T-helper 1 cell treated with Interleukin-12 subunit alpha and Interleukin-12 subunit beta and Interleukin-4 antibody, amounts not matched to agents 30 μg/mL and 1 μg/mL, for 36 hours (primary cell): ENCODE results near the gene MYBPHL.
A peak's percentile ranks its signal among the peaks of the same experiment; 100 is the strongest.
"Not testable (repeated sequence)": the region's sequence is repeated elsewhere in the genome, so short reads cannot be mapped to it uniquely, and the experiment has no call there.

Experiments used
- H3K27ac Mint-ChIP-seq: one replicate; pipeline ENCODE4 v1.8.0; 2021; ENCODE audit warnings: mild to moderate bottlenecking, mixed read lengths
- H3K27me3 Mint-ChIP-seq: one replicate; pipeline ENCODE4 v1.8.0; 2021; ENCODE audit warnings: low read depth, mixed read lengths
- H3K36me3 Mint-ChIP-seq: one replicate; pipeline ENCODE4 v1.8.0; 2021; ENCODE audit warnings: low read depth, mixed read lengths
- H3K4me1 Mint-ChIP-seq: one replicate; pipeline ENCODE4 v1.8.0; 2021; ENCODE audit warnings: low read depth, mixed read lengths
- H3K4me3 Mint-ChIP-seq: one replicate; pipeline ENCODE4 v1.8.0; 2021; ENCODE audit warnings: mild to moderate bottlenecking, moderate library complexity, mixed read lengths
- H3K9me3 Mint-ChIP-seq: one replicate; pipeline ENCODE4 v1.8.0; 2021; ENCODE audit warnings: mixed read lengths

The MYBPHL gene

DNA sequence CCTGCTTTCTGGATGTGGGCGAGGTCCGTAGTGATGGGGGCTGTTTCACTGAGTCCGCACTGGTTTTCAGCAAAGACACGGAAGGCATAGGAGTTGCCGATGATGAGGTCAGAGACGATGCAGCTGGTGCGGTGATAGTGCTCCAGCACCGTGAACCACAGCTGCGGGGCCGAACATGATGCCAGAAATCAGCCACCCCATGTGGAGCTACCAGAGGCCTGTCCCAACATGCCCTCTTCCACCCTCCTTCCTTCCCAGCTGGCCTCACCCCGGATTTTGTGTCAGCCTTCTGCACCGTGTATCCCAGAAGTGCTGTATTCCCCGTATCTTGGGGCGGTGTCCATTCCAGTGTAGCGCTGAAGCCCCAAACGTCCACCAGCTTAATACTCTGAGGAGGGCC, 10.0 kb downstream of the MYBPHL start:
- Mint-ChIP-seq H3K27ac (no peak overlapping the region), H3K4me3 (no peak overlapping the region), H3K4me1 (peaks cover 5% of the 10 kb centered on the region), H3K9me3 (no peaks in the 10 kb centered on the region), H3K27me3 (peaks cover 21% of the 10 kb centered on the region), H3K36me3 (no peaks in the 10 kb centered on the region)

DNA sequence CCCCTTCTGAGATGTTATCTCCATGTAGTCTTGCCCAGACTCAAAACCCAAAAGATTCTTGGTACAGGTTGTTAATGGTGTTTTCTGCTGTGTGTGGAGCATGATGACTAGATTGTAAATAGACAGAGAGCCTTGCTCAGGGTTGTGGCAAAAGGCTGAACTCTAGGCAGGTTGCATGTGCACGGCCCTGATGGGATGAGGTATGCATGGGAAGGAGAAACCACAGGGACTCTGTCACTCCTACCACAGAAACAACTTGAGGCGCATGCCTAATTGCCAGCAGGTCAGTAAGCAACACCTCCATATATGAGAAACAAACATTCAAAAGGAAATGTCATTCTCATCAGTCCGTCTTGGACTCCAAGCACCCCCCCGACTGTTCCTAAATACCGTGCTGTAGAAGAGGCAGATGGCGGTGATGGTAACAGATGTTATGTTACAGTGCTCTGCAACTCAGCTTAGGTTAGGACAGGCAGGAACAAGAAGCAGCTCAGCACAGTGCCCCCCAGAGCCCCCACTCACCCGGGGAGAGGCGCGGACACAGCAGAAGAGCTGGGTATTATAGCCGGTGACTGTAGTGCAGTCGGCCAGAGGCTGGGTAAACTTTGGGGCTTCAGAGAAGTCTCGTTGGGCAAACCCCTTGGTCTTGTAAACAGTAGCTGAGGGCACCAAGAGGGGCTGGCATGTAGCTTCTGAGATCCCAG, 10.9 kb downstream of the MYBPHL start:
- peaks cover 21% of the 10 kb centered on the region for H3K27me3 Mint-ChIP-seq

DNA sequence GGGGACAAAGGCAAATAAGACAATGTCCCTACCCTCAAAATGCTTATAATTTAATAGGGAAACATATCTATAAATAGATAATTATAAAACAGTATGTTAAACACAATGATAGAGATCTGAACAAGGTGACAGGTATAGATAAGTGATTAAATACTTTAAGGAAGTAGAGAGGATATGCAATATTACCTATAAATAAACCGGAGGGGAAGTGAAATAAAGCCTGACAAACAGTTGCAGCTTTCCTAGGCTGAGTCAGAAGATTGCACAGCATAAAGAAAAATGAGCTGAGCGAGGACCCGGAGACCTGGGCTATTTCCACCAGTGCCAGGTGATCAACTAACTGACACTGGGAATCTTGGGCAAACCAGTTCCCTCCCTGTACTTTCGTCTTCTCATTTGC, 12.3 kb downstream of the MYBPHL start:
- Mint-ChIP-seq H3K27me3 (peaks cover 18% of the 10 kb centered on the region), H3K4me3 (no peak overlapping the region), H3K4me1 (peaks cover 5% of the 10 kb centered on the region), H3K36me3 (no peaks in the 10 kb centered on the region), H3K9me3 (no peaks in the 10 kb centered on the region), H3K27ac (no peak overlapping the region)

More for the DNA sequence above, 10.9 kb downstream of the MYBPHL start:
- Mint-ChIP-seq H3K4me1 (peaks cover 5% of the 10 kb centered on the region), H3K36me3 (no peaks in the 10 kb centered on the region), H3K9me3 (no peaks in the 10 kb centered on the region), H3K4me3 (no peak overlapping the region), H3K27ac (no peak overlapping the region)

DNA sequence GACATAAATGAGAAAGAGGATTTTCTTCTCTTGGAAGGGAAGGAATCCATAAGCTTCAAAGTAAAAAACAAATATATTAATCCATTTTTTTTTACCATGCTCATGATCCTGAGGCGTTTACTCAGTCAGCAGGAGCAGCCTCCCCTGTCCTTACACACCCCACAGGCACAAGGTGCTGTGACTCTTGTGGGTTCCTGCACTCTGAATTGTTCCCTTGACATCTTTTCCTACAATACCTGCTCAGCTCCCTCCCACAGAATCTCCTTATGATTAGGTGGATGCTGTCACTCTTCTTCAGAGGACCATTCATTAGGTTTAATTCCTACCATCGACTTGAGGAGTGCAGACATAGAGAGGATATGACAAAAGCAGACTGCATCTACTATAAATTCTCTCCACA, 13.8 kb downstream of the MYBPHL start:
- peaks cover 3% of the 10 kb centered on the region for H3K4me1 Mint-ChIP-seq
- peaks cover 21% of the 10 kb centered on the region for H3K27me3 Mint-ChIP-seq
- H3K27ac Mint-ChIP-seq: no peak overlapping the region
- H3K9me3 Mint-ChIP-seq: no peaks in the 10 kb centered on the region
- H3K36me3 Mint-ChIP-seq: no peaks in the 10 kb centered on the region
- H3K4me3 Mint-ChIP-seq: no peak overlapping the region

GRCh38 chr1:109292364-109292763, 14.4 kb downstream of the MYBPHL start:
- Mint-ChIP-seq H3K36me3 (no peaks in the 10 kb centered on the region), H3K27ac (no peak overlapping the region)

DNA sequence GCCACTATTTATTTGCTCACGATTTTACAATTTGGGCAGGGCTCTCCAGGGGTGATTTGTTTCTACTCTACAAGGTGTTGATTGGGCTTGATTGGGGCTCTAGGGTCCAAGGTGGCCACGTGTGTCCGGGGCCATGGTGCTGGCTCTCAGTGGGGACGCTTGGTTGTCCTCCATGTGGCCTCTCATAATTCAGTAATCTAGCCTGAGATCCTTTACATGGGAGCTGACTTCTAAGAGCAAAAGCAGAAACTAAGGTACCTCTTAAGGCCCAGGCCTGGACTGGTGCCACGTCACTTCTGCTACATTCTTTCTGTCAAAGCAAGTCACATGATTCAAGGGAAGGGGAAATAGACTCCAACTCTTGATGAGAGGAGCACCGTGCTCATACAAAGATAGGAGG, 15.8 kb downstream of the MYBPHL start:
- no peaks in the 10 kb centered on the region for H3K9me3 Mint-ChIP-seq
- H3K36me3 Mint-ChIP-seq: no peaks in the 10 kb centered on the region
- H3K4me3 Mint-ChIP-seq: no peak overlapping the region
- H3K27me3 Mint-ChIP-seq: peaks cover 21% of the 10 kb centered on the region
- no peak overlapping the region for H3K27ac Mint-ChIP-seq
- peaks cover 3% of the 10 kb centered on the region for H3K4me1 Mint-ChIP-seq

More at GRCh38 chr1:109292364-109292763, 14.4 kb downstream of the MYBPHL start:
- Mint-ChIP-seq H3K4me1 (peaks cover 3% of the 10 kb centered on the region), H3K27me3 (peaks cover 21% of the 10 kb centered on the region), H3K4me3 (no peak overlapping the region), H3K9me3 (no peaks in the 10 kb centered on the region)

DNA sequence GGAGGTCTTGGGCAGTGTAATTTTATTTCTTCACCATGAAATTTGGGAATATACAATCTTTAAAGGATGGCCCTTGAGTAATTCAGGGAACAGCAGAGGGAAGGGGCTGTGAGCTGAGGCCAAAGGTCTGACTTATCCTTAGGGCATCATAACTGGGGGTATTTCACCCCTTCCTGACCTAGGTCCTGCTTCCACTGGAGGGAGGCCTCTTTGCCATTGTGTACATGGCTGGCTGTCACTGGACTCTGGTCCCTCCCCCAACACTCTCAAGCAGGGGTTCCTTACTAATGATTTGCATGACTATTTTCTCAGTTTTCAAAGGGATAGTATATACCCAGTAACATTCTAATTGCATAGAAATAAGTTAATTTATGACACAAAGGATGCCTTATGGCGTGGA, 16.7 kb downstream of the MYBPHL start:
- no peaks in the 10 kb centered on the region for H3K4me1 Mint-ChIP-seq
- H3K36me3 Mint-ChIP-seq: no peaks in the 10 kb centered on the region
- H3K9me3 Mint-ChIP-seq: no peaks in the 10 kb centered on the region
- no peak overlapping the region for H3K27ac Mint-ChIP-seq
- no peak overlapping the region for H3K4me3 Mint-ChIP-seq
- peaks cover 17% of the 10 kb centered on the region for H3K27me3 Mint-ChIP-seq

GRCh38 chr1:109286762-109287161, 20.0 kb downstream of the MYBPHL start:
- not testable (repeated sequence) for H3K27ac Mint-ChIP-seq, H3K36me3 Mint-ChIP-seq, H3K9me3 Mint-ChIP-seq, H3K4me3 Mint-ChIP-seq, H3K27me3 Mint-ChIP-seq
- peaks cover 14% of the 10 kb centered on the region for H3K4me1 Mint-ChIP-seq

DNA sequence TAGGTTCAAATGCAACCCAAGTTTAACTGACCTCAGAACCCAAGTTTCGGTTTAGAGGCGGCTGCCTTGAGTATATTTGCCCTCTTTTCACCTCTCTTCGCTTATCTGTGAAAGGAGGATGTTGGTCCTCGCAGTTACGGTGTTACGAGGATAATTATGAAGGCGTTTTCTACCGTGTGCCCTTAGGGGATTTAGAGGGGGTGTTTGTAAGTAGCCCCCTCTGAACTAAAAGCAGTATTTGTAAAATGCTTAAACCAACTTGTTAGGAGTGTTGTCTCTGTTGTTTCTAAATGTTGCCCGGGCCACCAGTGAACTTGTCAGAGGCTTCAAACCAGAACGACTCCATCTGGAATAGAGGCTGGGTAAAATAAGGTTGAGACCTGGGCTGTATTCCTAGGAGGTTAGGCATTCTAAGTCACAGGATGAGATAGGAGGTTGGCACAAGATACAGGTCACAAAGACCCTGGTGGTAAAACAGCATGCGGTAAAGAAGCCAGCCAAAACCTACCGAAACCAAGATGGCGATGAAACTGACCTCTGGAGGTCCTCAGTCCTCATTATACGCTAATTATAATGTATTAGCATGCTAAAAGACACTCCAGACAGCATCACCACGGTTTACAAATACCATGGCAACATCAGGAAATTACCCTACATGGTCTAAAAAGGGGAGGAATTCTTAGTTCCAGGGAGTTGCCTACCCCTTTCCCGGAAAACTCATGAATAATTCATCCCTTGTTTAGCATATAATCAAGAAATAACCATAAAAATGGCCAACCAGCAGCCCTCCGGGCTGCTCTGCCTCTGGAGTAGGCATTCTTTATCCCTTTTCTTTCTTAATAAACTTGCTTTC, 22.8 kb downstream of the MYBPHL start:
- Mint-ChIP-seq H3K27me3 (peaks cover 6% of the 10 kb centered on the region), H3K36me3 (peaks cover 7% of the 10 kb centered on the region), H3K4me3 (peak overlapping the region; percentile 100), H3K9me3 (no peaks in the 10 kb centered on the region), H3K27ac (peak overlapping the region; percentile 89), H3K4me1 (peaks cover 19% of the 10 kb centered on the region)

GRCh38 chr1:109282952-109283747, 23.7 kb downstream of the MYBPHL start, which contains the start of gene PSRC1:
TSS of gene PSRC1 (minus strand) at chr1:109283145.
- no peaks in the 10 kb centered on the region for H3K9me3 Mint-ChIP-seq
- peaks cover 19% of the 10 kb centered on the region for H3K4me1 Mint-ChIP-seq
- peak within 1 kb of the TSS; percentile 89 for H3K27ac Mint-ChIP-seq
- peaks cover 7% of the 10 kb centered on the region for H3K36me3 Mint-ChIP-seq
- H3K4me3 Mint-ChIP-seq: peak within 1 kb of the TSS; percentile 100
- H3K27me3 Mint-ChIP-seq: no peaks in the 10 kb centered on the region

DNA sequence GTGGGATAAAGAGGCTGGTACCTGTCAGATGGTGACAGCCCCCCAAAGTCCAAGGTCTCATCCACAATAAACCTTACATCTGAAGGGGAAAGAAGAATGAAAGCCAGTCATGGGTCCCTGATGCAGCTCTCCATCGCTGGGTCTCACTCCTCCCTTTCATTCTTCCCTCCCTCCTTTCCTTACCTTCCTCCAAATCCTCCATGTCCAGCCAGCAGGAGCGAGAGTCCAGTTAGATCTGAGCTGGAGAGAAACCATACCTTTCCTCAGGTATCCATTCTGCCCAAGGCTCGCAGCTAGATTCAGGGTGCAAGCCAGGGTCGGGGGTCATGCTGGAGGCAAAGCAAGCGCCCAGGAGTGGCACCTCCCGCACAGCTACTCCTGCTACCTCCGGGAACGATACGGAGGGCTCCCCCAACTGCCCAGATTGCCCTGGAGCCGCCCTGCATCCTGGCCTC, 24.3 kb downstream of the MYBPHL start:
- H3K4me3 Mint-ChIP-seq: peak overlapping the region; percentile 100
- peak overlapping the region; percentile 18 for H3K27ac Mint-ChIP-seq
- no peaks in the 10 kb centered on the region for H3K27me3 Mint-ChIP-seq

DNA sequence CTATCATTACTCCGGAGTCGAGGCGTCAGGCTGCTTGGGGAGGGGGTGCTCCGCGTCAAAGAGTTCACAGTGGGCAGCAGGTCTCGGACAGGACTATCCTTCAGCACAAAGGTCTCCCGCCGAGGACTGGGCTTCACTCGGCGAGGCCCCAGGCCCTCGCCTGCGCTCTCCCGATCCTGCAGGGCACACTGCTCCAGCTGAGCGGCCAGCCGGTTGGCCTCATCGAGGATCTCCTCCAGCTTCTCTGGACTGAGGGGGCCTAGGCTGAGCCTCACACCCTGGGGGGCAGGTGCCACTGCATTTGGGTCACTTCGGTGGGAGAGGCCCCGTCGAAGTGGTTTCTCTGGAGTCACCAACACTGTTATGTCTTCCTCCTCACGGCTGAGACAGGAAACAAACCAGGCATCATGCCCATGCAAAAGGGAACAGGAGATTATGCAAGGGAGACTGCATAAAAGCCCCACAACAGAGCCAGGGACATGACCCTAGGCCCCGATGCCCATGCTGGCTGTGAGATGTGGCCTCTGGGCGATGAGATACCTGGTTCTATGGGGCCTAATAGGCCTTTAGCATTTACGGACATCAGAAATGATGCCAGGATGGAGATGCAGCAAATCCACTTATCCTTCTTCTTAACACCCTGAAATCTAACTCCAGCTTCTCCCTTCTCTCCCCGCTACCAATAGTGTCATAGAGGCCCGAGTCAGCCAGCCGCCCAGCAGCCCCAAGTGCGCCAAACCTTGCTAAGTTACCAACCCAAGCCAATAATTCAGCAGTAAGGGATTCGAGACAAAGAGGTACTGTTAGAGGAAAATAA, 24.9 kb downstream of the MYBPHL start:
- Mint-ChIP-seq H3K9me3 (no peaks in the 10 kb centered on the region), H3K36me3 (peaks cover 7% of the 10 kb centered on the region), H3K27me3 (no peaks in the 10 kb centered on the region), H3K4me1 (peaks cover 23% of the 10 kb centered on the region), H3K27ac (peak overlapping the region; percentile 18), H3K4me3 (peak overlapping the region; percentile 100)

More for the DNA sequence above, 24.3 kb downstream of the MYBPHL start:
- Mint-ChIP-seq H3K36me3 (peaks cover 7% of the 10 kb centered on the region), H3K4me1 (peaks cover 19% of the 10 kb centered on the region), H3K9me3 (no peaks in the 10 kb centered on the region)

DNA sequence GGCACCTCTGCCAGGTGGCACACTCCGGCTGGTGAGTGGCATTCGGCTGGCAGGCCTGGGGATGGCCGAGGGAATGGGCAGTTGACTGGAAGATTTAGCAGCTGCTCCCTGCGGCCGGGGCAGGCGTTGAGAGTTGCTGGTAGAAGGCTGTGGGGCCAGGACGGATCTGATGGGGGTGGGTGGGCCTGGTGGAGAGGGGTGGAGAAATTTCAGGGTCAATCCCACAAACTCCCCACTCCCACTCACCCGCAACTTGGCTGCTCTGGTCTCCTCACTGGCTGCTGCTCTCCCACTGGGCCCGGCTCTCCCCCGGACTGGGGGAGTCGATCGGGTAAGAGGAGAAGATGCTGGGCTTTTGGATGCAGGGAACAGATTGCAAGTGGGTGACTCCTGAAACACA, 25.9 kb downstream of the MYBPHL start:
- no peak overlapping the region for H3K27ac Mint-ChIP-seq
- no peaks in the 10 kb centered on the region for H3K27me3 Mint-ChIP-seq
- H3K9me3 Mint-ChIP-seq: no peaks in the 10 kb centered on the region
- peaks cover 7% of the 10 kb centered on the region for H3K36me3 Mint-ChIP-seq
- peaks cover 23% of the 10 kb centered on the region for H3K4me1 Mint-ChIP-seq
- H3K4me3 Mint-ChIP-seq: no peak overlapping the region
